Activated CD8-positive, alpha-beta T cell treated with anti-CD3 and anti-CD28 coated beads for 36 hours (primary cell): ENCODE results near the gene TASL. TPM values are rescaled to one million over a fixed set of nuclear protein-coding genes. Genes with fewer than 3 reads are reported as not detected.

Experiments
- ATAC-seq: fragments of 200-7000 bp; cut with Tn5 transposase; one replicate; pipeline ENCODE4 v1.10.0; 2021; ENCODE audit warnings: mild to moderate bottlenecking, moderate library complexity
- CTCF ChIA-PET: fragments of 350-600 bp; sonication (Branson Sonifier 250); formaldehyde crosslinking; loops from one replicate; lab custom pipeline; 2021; ENCODE audit warnings: antibody characterized with exemption; lab: Charles Lee
- POLR2A ChIA-PET: fragments of 350-600 bp; sonication (Branson Sonifier 250); formaldehyde crosslinking; loops from one replicate; lab custom pipeline; 2021; ENCODE audit warnings: antibody characterized with exemption; lab: Charles Lee
- DNase-seq: peaks from one replicate; pipeline ENCODE4 v3.0.0-alpha.2; 2020
- H3K27ac Mint-ChIP-seq: one replicate; pipeline ENCODE4 v1.8.0; 2021; ENCODE audit warnings: mild to moderate bottlenecking, mixed read lengths
- H3K27me3 Mint-ChIP-seq: one replicate; pipeline ENCODE4 v1.8.0; 2021; ENCODE audit warnings: mixed read lengths
- H3K36me3 Mint-ChIP-seq: one replicate; pipeline ENCODE4 v1.8.0; 2021; ENCODE audit warnings: low read depth, mixed read lengths
- H3K4me1 Mint-ChIP-seq: one replicate; pipeline ENCODE4 v1.8.0; 2021; ENCODE audit warnings: low read depth, mixed read lengths
- H3K4me3 Mint-ChIP-seq: one replicate; pipeline ENCODE4 v1.8.0; 2021; ENCODE audit warnings: mild to moderate bottlenecking, moderate library complexity, mixed read lengths
- H3K9me3 Mint-ChIP-seq: one replicate; pipeline ENCODE4 v1.8.0; 2021; ENCODE audit warnings: mixed read lengths
- CTCF ChIP-seq: fragments of 200-600 bp; IDR thresholded peaks from one replicate; pipeline ENCODE4 v1.8.0; 2022; ENCODE audit warnings: antibody characterized with exemption, mild to moderate bottlenecking
- intact Hi-C: fragments of 100-400 bp; cut with micrococcal nuclease; formaldehyde crosslinking; loops from one replicate; pipeline ENCODE4 v1.10.0; 2022
- total RNA-seq, 2 experiments: library from RNA; stranded (reverse); gene quantifications; one replicate each; pipeline ENCODE4 v1.2.3, GENCODE V29; 2021

Gene TASL
- total RNA-seq, 2 experiments from 2014 or later = 1.7 TPM

GRCh38 chrX:30521440-30522182 lies 56.0 kb downstream of the TASL start:
- Mint-ChIP-seq H3K36me3 (no peaks in the 10 kb centered on the region), H3K9me3 (no peaks in the 10 kb centered on the region), H3K4me3 (no peak overlapping the region), H3K4me1 (no peaks in the 10 kb centered on the region), H3K27ac (no peak overlapping the region), H3K27me3 (no peaks in the 10 kb centered on the region)
- TF ChIP-seq CTCF = no peak
- DNase-seq (no peak), ATAC-seq (no peak)
- ChIA-PET POLR2A (interaction anchor here (0.6 kb wide), 1 partner anchor 711 kb away, joined by 3 read pairs; no protein-coding TSS in a partner anchor), CTCF (no interaction called here)
- intact Hi-C loops = no loop called here

- ATAC-seq (no peak), DNase-seq (no peak)
- Mint-ChIP-seq H3K27me3 (no peaks in the 10 kb centered on the region), H3K27ac (no peak overlapping the region), H3K36me3 (no peaks in the 10 kb centered on the region), H3K4me3 (no peak overlapping the region), H3K9me3 (no peaks in the 10 kb centered on the region), H3K4me1 (no peaks in the 10 kb centered on the region)
- peak; percentile 12 for TF ChIP-seq CTCF
- intact Hi-C loops = no loop called here
- ChIA-PET CTCF (interaction anchor here (1.0 to 1.2 kb wide), 2 partner anchors 16 to 29 kb away, joined by 3 read pairs; no protein-coding TSS in a partner anchor), POLR2A (no interaction called here)
Measured at GRCh38 chrX:30513284-30513683, 64.3 kb downstream of the TASL start.

Other genes with a start within 250 kb of the TASL start
- 10 to 100 TPM; 27.6 to 27.7 TPM for gene GK, start 75.7 kb upstream of the TASL start, total RNA-seq